HG02840 (cell line): ENCODE measurements around the gene NUDT5.
A peak's percentile ranks its signal among the peaks of the same experiment; 100 is the strongest.
"Not testable (repeated sequence)": the region's sequence is repeated elsewhere in the genome, so short reads cannot be mapped to it uniquely, and the experiment has no call there.

Source experiments
- ATAC-seq: cut with Tn5 transposase; IDR thresholded peaks from one replicate; pipeline ENCODE4 v1.9.1; 2021; ENCODE audit warnings: mild to moderate bottlenecking, moderate library complexity, moderate number of reproducible peaks; ENCODE audit not compliant: unreplicated experiment, low FRiP score

The NUDT5 gene

GRCh38 chr10:12195603-12196506 lies at the start of gene NUDT5, which contains the start of gene CDC123:
TSS of gene NUDT5 (minus strand) at chr10:12195891. CDS start at chr10:12186291, 9,600 bp downstream.
TSS of gene CDC123 (plus strand) at chr10:12196188. CDS start at chr10:12196246, 58 bp downstream.
- peak; percentile 91 for ATAC-seq

GRCh38 chr10:12243864-12244620 lies 48.4 kb upstream of the NUDT5 start:
- no peak for ATAC-seq

GRCh38 chr10:12241810-12242529 lies 46.3 kb upstream of the NUDT5 start:
- ATAC-seq, result no peak

- no peak for ATAC-seq
These were observed 43.1 kb upstream of the NUDT5 start for GRCh38 chr10:12238821-12239220.

GRCh38 chr10:12237265-12238220 lies 41.9 kb upstream of the NUDT5 start:
- no peak for ATAC-seq

GRCh38 chr10:12235796-12236195 lies 40.1 kb upstream of the NUDT5 start:
- no peak for ATAC-seq

- no peak for ATAC-seq
These were observed 39.5 kb upstream of the NUDT5 start for GRCh38 chr10:12235116-12235694.

GRCh38 chr10:12234687-12235086 lies 39.0 kb upstream of the NUDT5 start:
- not testable (repeated sequence) for ATAC-seq

- no peak for ATAC-seq
These were observed 33.2 kb upstream of the NUDT5 start for GRCh38 chr10:12228851-12229250.

- not testable (repeated sequence) for ATAC-seq
These were observed 30.7 kb upstream of the NUDT5 start for GRCh38 chr10:12226438-12226837.

- ATAC-seq, result no peak
These were observed 29.8 kb upstream of the NUDT5 start for GRCh38 chr10:12225444-12225843.

- ATAC-seq, result no peak
These were observed 25.9 kb upstream of the NUDT5 start for GRCh38 chr10:12221323-12222298.

GRCh38 chr10:12218991-12219390 lies 23.3 kb upstream of the NUDT5 start:
- ATAC-seq, result no peak

GRCh38 chr10:12214763-12215218 lies 19.1 kb upstream of the NUDT5 start:
- ATAC-seq, result no peak

GRCh38 chr10:12214093-12214492 lies 18.4 kb upstream of the NUDT5 start:
- ATAC-seq, result no peak

- no peak for ATAC-seq
These were observed 17.9 kb upstream of the NUDT5 start for GRCh38 chr10:12213621-12214020.

- ATAC-seq, result no peak
These were observed 16.8 kb upstream of the NUDT5 start for GRCh38 chr10:12212454-12212853.

GRCh38 chr10:12208460-12208859 lies 12.8 kb upstream of the NUDT5 start:
- no peak for ATAC-seq
